ENCODE results near the gene NABP1. TPM values are rescaled to one million over a fixed set of nuclear protein-coding genes. Genes with fewer than 3 reads are reported as not detected.

Gene NABP1
- polyA plus RNA-seq, 1 donor from 2014 or later = 1.5 TPM

GRCh38 chr2:191636235-191636543 lies 41.7 kb upstream of the NABP1 start:
- H3K79me2 ChIP-seq (replicated peaks; ENCODE audit: insufficient read depth, low read length) = no peaks in the 10 kb centered on the region
- no peaks in the 10 kb centered on the region for H3K9me2 ChIP-seq (ENCODE audit: insufficient read depth, low read length)
- H2AFZ ChIP-seq (ENCODE audit: low read depth, low read length) = no peak overlapping the region
- H3K27me3 ChIP-seq (ENCODE audit: insufficient read depth, low read depth, low read length) = no peaks in the 10 kb centered on the region
- H3F3A ChIP-seq (ENCODE audit: insufficient read depth, low read length, poor library complexity, severe bottlenecking) = no peaks in the 10 kb centered on the region
- no peaks in the 10 kb centered on the region for H3K9me3 ChIP-seq (ENCODE audit: low read length)
- no peaks in the 10 kb centered on the region for H3K36me3 ChIP-seq (ENCODE audit: insufficient read depth, low read length)
- no peak overlapping the region for H3K4me2 ChIP-seq (ENCODE audit: low read length)
- TF ChIP-seq POLR2AphosphoS5 (IDR thresholded peaks at IDR 0.05) (no peak), RAD21 (conservative IDR thresholded peaks at IDR 0.05) (no peak), TAF1 (IDR thresholded peaks at IDR 0.05; ENCODE audit: low read depth) (no peak)
- H3K9ac ChIP-seq (ENCODE audit: low read length) = no peak overlapping the region
- no peak overlapping the region for H3K27ac ChIP-seq (ENCODE audit: low read length)
- no peaks in the 10 kb centered on the region for H4K20me1 ChIP-seq (ENCODE audit: insufficient read depth)
- no peak overlapping the region for H3K4me3 ChIP-seq (ENCODE audit: low read length)

DNA sequence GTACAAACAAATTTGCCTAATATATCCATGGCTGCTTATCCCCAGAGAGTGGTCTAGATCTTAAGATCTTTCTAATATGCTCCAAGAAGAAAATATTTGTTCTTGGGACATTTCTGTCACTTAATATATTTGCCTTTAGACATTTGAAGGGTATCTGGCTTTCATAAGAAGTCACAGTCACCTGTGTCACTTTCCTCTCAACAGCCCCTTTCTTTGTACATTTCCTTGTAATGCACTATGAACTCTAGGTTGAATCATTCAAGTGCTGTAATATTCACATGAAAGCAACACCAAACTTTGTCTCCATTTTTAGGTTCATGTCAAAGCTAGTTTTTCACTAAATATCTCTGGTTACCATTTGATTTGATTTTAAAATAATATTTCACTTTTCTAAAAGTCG lies 41.4 kb upstream of the NABP1 start:
- Histone ChIP-seq H3K4me2 (ENCODE audit: low read length) (no peak overlapping the region), H3K9ac (ENCODE audit: low read length) (no peak overlapping the region), H3K9me2 (ENCODE audit: insufficient read depth, low read length) (no peaks in the 10 kb centered on the region), H3K27ac (ENCODE audit: low read length) (no peak overlapping the region), H3K27me3 (ENCODE audit: insufficient read depth, low read depth, low read length) (no peaks in the 10 kb centered on the region), H4K20me1 (ENCODE audit: insufficient read depth) (no peaks in the 10 kb centered on the region), H3K9me3 (ENCODE audit: low read length) (no peaks in the 10 kb centered on the region), H3K4me3 (ENCODE audit: low read length) (no peak overlapping the region), H3K36me3 (ENCODE audit: insufficient read depth, low read length) (no peaks in the 10 kb centered on the region), H3K79me2 (replicated peaks; ENCODE audit: insufficient read depth, low read length) (no peaks in the 10 kb centered on the region), H2AFZ (ENCODE audit: low read depth, low read length) (no peak overlapping the region), H3F3A (ENCODE audit: insufficient read depth, low read length, poor library complexity, severe bottlenecking) (no peaks in the 10 kb centered on the region)
- TF ChIP-seq MXI1 (conservative IDR thresholded peaks at IDR 0.05; ENCODE audit: poor library complexity, severe bottlenecking) (no peak), SMC3 (conservative IDR thresholded peaks at IDR 0.05; ENCODE audit: poor library complexity) (no peak), EP300 (conservative IDR thresholded peaks at IDR 0.05; ENCODE audit: poor library complexity, severe bottlenecking) (no peak), POLR2AphosphoS5 (IDR thresholded peaks at IDR 0.05) (no peak), EZH2 (IDR thresholded peaks at IDR 0.05; ENCODE audit: borderline replicate concordance, insufficient read depth, low read length, poor library complexity, severe bottlenecking) (no peak), TAF1 (IDR thresholded peaks at IDR 0.05; ENCODE audit: low read depth) (no peak)
- TF ChIP-seq, protein P1, sequence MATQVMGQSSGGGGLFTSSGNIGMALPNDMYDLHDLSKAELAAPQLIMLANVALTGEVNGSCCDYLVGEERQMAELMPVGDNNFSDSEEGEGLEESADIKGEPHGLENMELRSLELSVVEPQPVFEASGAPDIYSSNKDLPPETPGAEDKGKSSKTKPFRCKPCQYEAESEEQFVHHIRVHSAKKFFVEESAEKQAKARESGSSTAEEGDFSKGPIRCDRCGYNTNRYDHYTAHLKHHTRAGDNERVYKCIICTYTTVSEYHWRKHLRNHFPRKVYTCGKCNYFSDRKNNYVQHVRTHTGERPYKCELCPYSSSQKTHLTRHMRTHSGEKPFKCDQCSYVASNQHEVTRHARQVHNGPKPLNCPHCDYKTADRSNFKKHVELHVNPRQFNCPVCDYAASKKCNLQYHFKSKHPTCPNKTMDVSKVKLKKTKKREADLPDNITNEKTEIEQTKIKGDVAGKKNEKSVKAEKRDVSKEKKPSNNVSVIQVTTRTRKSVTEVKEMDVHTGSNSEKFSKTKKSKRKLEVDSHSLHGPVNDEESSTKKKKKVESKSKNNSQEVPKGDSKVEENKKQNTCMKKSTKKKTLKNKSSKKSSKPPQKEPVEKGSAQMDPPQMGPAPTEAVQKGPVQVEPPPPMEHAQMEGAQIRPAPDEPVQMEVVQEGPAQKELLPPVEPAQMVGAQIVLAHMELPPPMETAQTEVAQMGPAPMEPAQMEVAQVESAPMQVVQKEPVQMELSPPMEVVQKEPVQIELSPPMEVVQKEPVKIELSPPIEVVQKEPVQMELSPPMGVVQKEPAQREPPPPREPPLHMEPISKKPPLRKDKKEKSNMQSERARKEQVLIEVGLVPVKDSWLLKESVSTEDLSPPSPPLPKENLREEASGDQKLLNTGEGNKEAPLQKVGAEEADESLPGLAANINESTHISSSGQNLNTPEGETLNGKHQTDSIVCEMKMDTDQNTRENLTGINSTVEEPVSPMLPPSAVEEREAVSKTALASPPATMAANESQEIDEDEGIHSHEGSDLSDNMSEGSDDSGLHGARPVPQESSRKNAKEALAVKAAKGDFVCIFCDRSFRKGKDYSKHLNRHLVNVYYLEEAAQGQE (IDR thresholded peaks at IDR 0.05; ENCODE audit: borderline replicate concordance) = no peak

DNA sequence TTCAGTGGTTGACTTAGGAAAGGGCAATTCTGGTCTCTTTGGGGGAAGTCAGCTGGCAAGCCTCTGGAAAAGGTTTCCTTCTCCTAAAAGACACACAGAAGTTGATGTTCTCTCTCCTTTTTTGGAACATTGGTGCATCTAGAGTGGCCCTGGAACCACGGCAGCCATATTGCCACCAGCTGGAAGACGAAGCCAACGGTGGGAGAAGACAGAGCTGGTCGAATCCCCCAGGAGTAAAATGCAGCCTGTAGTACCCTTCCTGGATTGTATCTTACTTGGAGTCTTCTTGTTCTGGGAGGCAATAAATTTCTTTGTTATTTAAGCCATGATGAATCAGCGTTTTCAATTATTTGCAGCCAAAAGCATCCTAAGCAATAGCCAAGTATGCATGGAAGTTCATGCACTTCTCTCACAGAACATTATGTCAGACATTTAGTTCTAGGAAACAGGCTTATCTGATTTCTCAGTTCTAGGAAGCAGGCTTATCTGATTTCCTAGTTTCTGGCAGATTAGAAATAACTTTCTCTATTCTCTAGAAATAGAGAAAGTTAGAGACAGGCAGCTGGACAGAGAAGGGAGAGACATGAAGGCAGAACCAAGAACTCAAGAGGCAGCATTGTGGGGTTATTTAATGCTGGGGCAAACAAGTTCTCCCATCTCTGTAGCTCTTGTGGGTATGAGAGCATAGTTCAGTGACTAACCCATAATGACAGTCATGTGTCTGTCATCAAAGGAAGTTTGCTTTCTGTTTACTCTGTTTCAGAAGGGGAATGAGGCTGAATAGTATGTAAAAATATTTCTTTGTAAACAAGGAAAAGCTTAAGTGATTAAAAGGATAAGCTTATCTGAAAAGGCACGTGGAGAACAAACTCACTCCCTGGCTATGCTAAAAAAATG lies 40.5 kb upstream of the NABP1 start:
- H3K9ac ChIP-seq (ENCODE audit: low read length) = no peak overlapping the region
- H3K27me3 ChIP-seq (ENCODE audit: insufficient read depth, low read depth, low read length) = no peaks in the 10 kb centered on the region
- H3K27ac ChIP-seq (ENCODE audit: low read length) = no peak overlapping the region
- no peak overlapping the region for H3K4me3 ChIP-seq (ENCODE audit: low read length)
- no peak overlapping the region for H2AFZ ChIP-seq (ENCODE audit: low read depth, low read length)
- no peak for TF ChIP-seq POLR2AphosphoS5 (IDR thresholded peaks at IDR 0.05)
- TF ChIP-seq EZH2 (IDR thresholded peaks at IDR 0.05; ENCODE audit: borderline replicate concordance, insufficient read depth, low read length, poor library complexity, severe bottlenecking) = no peak
- no peak for TF ChIP-seq RAD21 (conservative IDR thresholded peaks at IDR 0.05)
- TF ChIP-seq, protein P2, sequence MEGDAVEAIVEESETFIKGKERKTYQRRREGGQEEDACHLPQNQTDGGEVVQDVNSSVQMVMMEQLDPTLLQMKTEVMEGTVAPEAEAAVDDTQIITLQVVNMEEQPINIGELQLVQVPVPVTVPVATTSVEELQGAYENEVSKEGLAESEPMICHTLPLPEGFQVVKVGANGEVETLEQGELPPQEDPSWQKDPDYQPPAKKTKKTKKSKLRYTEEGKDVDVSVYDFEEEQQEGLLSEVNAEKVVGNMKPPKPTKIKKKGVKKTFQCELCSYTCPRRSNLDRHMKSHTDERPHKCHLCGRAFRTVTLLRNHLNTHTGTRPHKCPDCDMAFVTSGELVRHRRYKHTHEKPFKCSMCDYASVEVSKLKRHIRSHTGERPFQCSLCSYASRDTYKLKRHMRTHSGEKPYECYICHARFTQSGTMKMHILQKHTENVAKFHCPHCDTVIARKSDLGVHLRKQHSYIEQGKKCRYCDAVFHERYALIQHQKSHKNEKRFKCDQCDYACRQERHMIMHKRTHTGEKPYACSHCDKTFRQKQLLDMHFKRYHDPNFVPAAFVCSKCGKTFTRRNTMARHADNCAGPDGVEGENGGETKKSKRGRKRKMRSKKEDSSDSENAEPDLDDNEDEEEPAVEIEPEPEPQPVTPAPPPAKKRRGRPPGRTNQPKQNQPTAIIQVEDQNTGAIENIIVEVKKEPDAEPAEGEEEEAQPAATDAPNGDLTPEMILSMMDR (IDR thresholded peaks at IDR 0.05; ENCODE audit: poor library complexity, severe bottlenecking) = no peak
- TF ChIP-seq TAF1 (IDR thresholded peaks at IDR 0.05; ENCODE audit: low read depth) = no peak
- TF ChIP-seq MXI1 (conservative IDR thresholded peaks at IDR 0.05; ENCODE audit: poor library complexity, severe bottlenecking) = no peak
- no peak for TF ChIP-seq EP300 (conservative IDR thresholded peaks at IDR 0.05; ENCODE audit: poor library complexity, severe bottlenecking)
- TF ChIP-seq, protein P1 (IDR thresholded peaks at IDR 0.05; ENCODE audit: borderline replicate concordance) = no peak
- TF ChIP-seq SMC3 (conservative IDR thresholded peaks at IDR 0.05; ENCODE audit: poor library complexity) = no peak
- no peaks in the 10 kb centered on the region for H3K9me2 ChIP-seq (ENCODE audit: insufficient read depth, low read length)
- no peaks in the 10 kb centered on the region for H3K79me2 ChIP-seq (replicated peaks; ENCODE audit: insufficient read depth, low read length)
- no peaks in the 10 kb centered on the region for H3K36me3 ChIP-seq (ENCODE audit: insufficient read depth, low read length)
- no peaks in the 10 kb centered on the region for H3K9me3 ChIP-seq (ENCODE audit: low read length)
- no peak overlapping the region for H3K4me2 ChIP-seq (ENCODE audit: low read length)
- no peaks in the 10 kb centered on the region for H3F3A ChIP-seq (ENCODE audit: insufficient read depth, low read length, poor library complexity, severe bottlenecking)
- no peaks in the 10 kb centered on the region for H4K20me1 ChIP-seq (ENCODE audit: insufficient read depth)

Measured in neural cell (in vitro differentiated cells).